CD14-positive monocyte (primary cell): ENCODE data around the gene EFCAB7. TPM values are rescaled to one million over a fixed set of nuclear protein-coding genes. Genes with fewer than 3 reads are reported as not detected.

Source experiments
- DNase-seq, 3 donors: peaks; one replicate each; pipeline ENCODE4 v3.0.0-alpha.2; 2011 to 2022
- H2AFZ ChIP-seq: 2 replicates; pipeline ENCODE4 v1.6.0; 2012; ENCODE audit warnings: mild to moderate bottlenecking, low read depth, low read length, inconsistent platforms; ENCODE audit not compliant: insufficient read depth, poor library complexity, severe bottlenecking
- H3K27ac ChIP-seq, 2 donors: 1 replicate in 1 of 2; 2 replicates in 1 of 2; pipeline ENCODE4 v1.5.1; 2012 to 2013; ENCODE audit warnings: low read length in 2 of 2, control low read depth in 1 of 2, inconsistent platforms in 1 of 2, low read depth in 1 of 2, mild to moderate bottlenecking in 1 of 2
- H3K27me3 ChIP-seq, 2 donors: one replicate each; pipeline versions ENCODE4 v1.6.0 to v1.6.1; 2011 to 2013; ENCODE audit warnings: low read length in 2 of 2; ENCODE audit not compliant: control insufficient read depth in 2 of 2, insufficient read depth in 2 of 2
- H3K36me3 ChIP-seq, 2 donors: replicated peaks in 1 of 2; 1 replicate in 1 of 2; 2 replicates in 1 of 2; pipeline versions ENCODE4 v1.5.1 to v1.6.1; 2012 to 2013; ENCODE audit warnings: low read length in 2 of 2, control low read depth in 1 of 2, inconsistent platforms in 1 of 2, mild to moderate bottlenecking in 1 of 2; ENCODE audit not compliant: insufficient read depth in 2 of 2, control insufficient read depth in 1 of 2
- H3K4me1 ChIP-seq, 2 donors: 1 replicate in 1 of 2; 2 replicates in 1 of 2; pipeline versions ENCODE4 v1.5.1 to v1.6.1; 2012 to 2013; ENCODE audit warnings: low read length in 2 of 2, control low read depth in 1 of 2, inconsistent platforms in 1 of 2, mild to moderate bottlenecking in 1 of 2, moderate library complexity in 1 of 2; ENCODE audit not compliant: insufficient read depth in 2 of 2, control insufficient read depth in 1 of 2
- H3K4me2 ChIP-seq: replicated peaks from 2 replicates; pipeline ENCODE3; 2012; ENCODE audit warnings: low read length, moderate library complexity, mild to moderate bottlenecking; ENCODE audit not compliant: poor library complexity, severe bottlenecking; ENCODE audit errors: extremely low read depth
- H3K4me3 ChIP-seq, 3 experiments: fragments of 200-600 bp in 1 of 3; sonication (generic) in 1 of 3; replicated peaks in 1 of 3; 1 replicate in 2 of 3; 2 replicates in 1 of 3; pipeline ENCODE4 v1.5.1; 2011 to 2013; ENCODE audit warnings: low read length in 3 of 3, mild to moderate bottlenecking in 3 of 3, control low read depth in 2 of 3, low read depth in 2 of 3, inconsistent platforms in 1 of 3, moderate library complexity in 1 of 3
- H3K79me2 ChIP-seq: 2 replicates; pipeline ENCODE4 v1.6.0; 2012; ENCODE audit warnings: mild to moderate bottlenecking, control low read depth, inconsistent platforms, low read length, moderate library complexity; ENCODE audit not compliant: insufficient read depth
- H3K9ac ChIP-seq: 2 replicates; pipeline ENCODE4 v1.6.0; 2017; ENCODE audit warnings: low read length, mild to moderate bottlenecking; ENCODE audit not compliant: insufficient read depth, poor library complexity, severe bottlenecking
- H3K9me3 ChIP-seq, 2 donors: replicated peaks in 1 of 2; 1 replicate in 1 of 2; 2 replicates in 1 of 2; pipeline versions ENCODE4 v1.5.1 to v1.6.1; 2012 to 2013; ENCODE audit warnings: low read length in 2 of 2, control low read depth in 1 of 2; ENCODE audit not compliant: control insufficient read depth in 1 of 2, insufficient read depth in 1 of 2
- H4K20me1 ChIP-seq: 2 replicates; pipeline ENCODE4 v1.6.0; 2012; ENCODE audit warnings: mild to moderate bottlenecking, low read length, control low read depth, moderate library complexity; ENCODE audit not compliant: insufficient read depth
- H3K27ac Mint-ChIP-seq, 7 donors: one replicate each; pipeline ENCODE4 v1.8.0; 2020; ENCODE audit warnings: mild to moderate bottlenecking in 7 of 7, mixed read lengths in 7 of 7, moderate library complexity in 6 of 7, inconsistent platforms in 2 of 7
- H3K27me3 Mint-ChIP-seq, 3 donors: one replicate each; pipeline ENCODE4 v1.8.0; 2021 to 2022; ENCODE audit warnings: low read depth in 3 of 3, mild to moderate bottlenecking in 3 of 3, mixed read lengths in 3 of 3, moderate library complexity in 3 of 3, inconsistent platforms in 1 of 3
- H3K36me3 Mint-ChIP-seq, 2 donors: one replicate each; pipeline ENCODE4 v1.8.0; 2020; ENCODE audit warnings: mixed read lengths in 2 of 2, inconsistent platforms in 1 of 2, mild to moderate bottlenecking in 1 of 2
- H3K4me1 Mint-ChIP-seq: one replicate; pipeline ENCODE4 v1.8.0; 2020; ENCODE audit warnings: mild to moderate bottlenecking, mixed read lengths
- H3K4me3 Mint-ChIP-seq, 2 donors: one replicate each; pipeline ENCODE4 v1.8.0; 2020; ENCODE audit warnings: mild to moderate bottlenecking in 2 of 2, mixed read lengths in 2 of 2, moderate library complexity in 1 of 2
- H3K9me3 Mint-ChIP-seq, 7 donors: one replicate each; pipeline ENCODE4 v1.8.0; 2020 to 2022; ENCODE audit warnings: mixed read lengths in 7 of 7, mild to moderate bottlenecking in 6 of 7, moderate library complexity in 6 of 7, inconsistent platforms in 2 of 7
- CTCF ChIP-seq: fragments of 200-600 bp; IDR thresholded peaks from one replicate; pipeline ENCODE4 v1.8.0; 2022; ENCODE audit warnings: antibody characterized with exemption, mild to moderate bottlenecking
- WGBS: methylation state at CpG from one replicate; pipeline ENCODE4 v1.1.5; 2013; ENCODE audit warnings: missing lambda C conversion rate; ENCODE audit not compliant: insufficient coverage; 5-methylcytosine and 5-hydroxymethylcytosine counted together
- intact Hi-C, 2 donors: fragments of 100-400 bp; cut with micrococcal nuclease; formaldehyde crosslinking; loops; one replicate each; pipeline versions ENCODE4 v1.15.0 to v1.15.1; 2023
- polyA plus RNA-seq, 3 donors: library from polyadenylated mRNA; depleted of rRNA in 1 of 3; unstranded in 2 of 3; stranded (reverse) in 1 of 3; fragments of 300-500 nt in 2 of 3; fragments of >200 nt in 1 of 3; fragmentation: Illumina TruSeq in 2 of 3; gene quantifications; 1 replicate in 2 of 3; 2 replicates in 1 of 3; pipeline ENCODE4 v1.2.3, GENCODE V29; 2012 to 2021
- small RNA-seq: library from RNA; depleted of rRNA; stranded (forward); fragments of <200 nt; gene quantifications from one replicate; pipeline ENCODE3, GENCODE V24; 2012; ENCODE audit warnings: low read depth; ENCODE audit not compliant: insufficient read length

EFCAB7 gene
- polyA plus RNA-seq, 3 donors = 0.37 to 2.2 (median 0.92) TPM

- H4K20me1 ChIP-seq = no peaks in the 10 kb centered on the region
- H3K4me3 ChIP-seq = no peak overlapping the region
- no peak overlapping the region for H2AFZ ChIP-seq
- Mint-ChIP-seq H3K27ac (no peak overlapping the region), H3K36me3 (peaks cover 10 to 13% of the 10 kb centered on the region in 2 donors), H3K4me1 (peaks cover 18% of the 10 kb centered on the region), H3K4me3 (no peak overlapping the region), H3K9me3 (no peaks in the 10 kb centered on the region), H3K27me3 (peaks cover 0 to 1% (median 0%) of the 10 kb centered on the region in 3 donors)
- H3K27ac ChIP-seq = no peak overlapping the region
- H3K9ac ChIP-seq = no peak overlapping the region
- H3K27me3 ChIP-seq = no peaks in the 10 kb centered on the region
- WGBS = 96% methylated on average over 6 of the region's 6 CpGs
- no peaks in the 10 kb centered on the region for H3K9me3 ChIP-seq
- TF ChIP-seq CTCF = no peak
- no peak for DNase-seq
- intact Hi-C loops = no loop called here
- H3K79me2 ChIP-seq = peaks cover 7% of the 10 kb centered on the region
- H3K4me2 ChIP-seq = no peak overlapping the region
- peaks cover 2 to 7% of the 10 kb centered on the region in 2 donors for H3K4me1 ChIP-seq
- no peaks in the 10 kb centered on the region for H3K36me3 ChIP-seq
Measured at GRCh38 chr1:63621698-63622097, 98.4 kb downstream of the EFCAB7 start.

Small RNA genes lying within 50 kb of the gene (small RNA-seq; reads per million reads assigned to genes)
- not detected for gene RF02105
- not detected for gene RF02106
- gene RF02107 = not detected
- gene RF02108 = not detected
- not detected for gene RF02109
- gene RF02110 = not detected
- not detected for gene RN7SL488P
- gene RNU7-123P = not detected

Other genes starting within 250 kb of the EFCAB7 start
- gene FOXD3, start 201.0 kb upstream of the EFCAB7 start, polyA plus RNA-seq = not detected
- gene ALG6, start 155.9 kb upstream of the EFCAB7 start, polyA plus RNA-seq = 10 to 100 TPM in 2 of 3 donors, 1 to 10 TPM in 1; 9.3 to 24.7 (median 20.2) TPM
- 1 to 10 TPM; 5.2 to 7.0 (median 6.6) TPM for gene ITGB3BP, start 300 bp upstream of the EFCAB7 start, polyA plus RNA-seq
- 10 to 100 TPM in 2 of 3 donors, 1 to 10 TPM in 1; 8.2 to 39.8 (median 28.7) TPM for gene PGM1, start 69.9 kb downstream of the EFCAB7 start, polyA plus RNA-seq